Activated CD4-positive, alpha-beta T cell treated with anti-CD3 and anti-CD28 coated beads, Interleukin-2, Interleukin-4, amounts not matched to agents 100 ng/mL and 50 ng/mL, durations not matched to agents 16 hours and 8 hours (primary cell): Measurements from ENCODE around the gene ZNF496.

Experiments used
- DNase-seq: peaks from one replicate; pipeline ENCODE4 v3.0.0-alpha.2; 2020; ENCODE audit warnings: low spot score

Gene ZNF496

DNA sequence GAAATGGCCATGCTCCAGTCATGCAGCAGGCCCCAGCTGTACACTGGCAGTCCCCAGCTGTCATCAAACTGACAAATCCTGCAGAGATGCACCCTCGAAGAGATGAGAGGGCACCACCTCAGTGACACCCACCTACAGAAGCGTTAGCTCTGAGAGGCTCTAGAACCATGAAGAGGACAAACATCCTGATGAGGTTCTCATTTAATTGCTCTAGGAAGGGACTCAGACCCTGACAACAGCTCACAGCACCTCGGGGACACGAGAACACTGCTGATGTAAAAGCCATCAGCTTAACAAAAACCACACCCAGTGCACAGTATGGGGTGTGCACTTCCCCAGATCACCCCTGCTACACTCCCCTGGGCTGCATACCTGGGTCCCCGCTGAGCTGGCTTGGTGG, 3.4 kb downstream of the ZNF496 start:
- DNase-seq, result no peak

DNA sequence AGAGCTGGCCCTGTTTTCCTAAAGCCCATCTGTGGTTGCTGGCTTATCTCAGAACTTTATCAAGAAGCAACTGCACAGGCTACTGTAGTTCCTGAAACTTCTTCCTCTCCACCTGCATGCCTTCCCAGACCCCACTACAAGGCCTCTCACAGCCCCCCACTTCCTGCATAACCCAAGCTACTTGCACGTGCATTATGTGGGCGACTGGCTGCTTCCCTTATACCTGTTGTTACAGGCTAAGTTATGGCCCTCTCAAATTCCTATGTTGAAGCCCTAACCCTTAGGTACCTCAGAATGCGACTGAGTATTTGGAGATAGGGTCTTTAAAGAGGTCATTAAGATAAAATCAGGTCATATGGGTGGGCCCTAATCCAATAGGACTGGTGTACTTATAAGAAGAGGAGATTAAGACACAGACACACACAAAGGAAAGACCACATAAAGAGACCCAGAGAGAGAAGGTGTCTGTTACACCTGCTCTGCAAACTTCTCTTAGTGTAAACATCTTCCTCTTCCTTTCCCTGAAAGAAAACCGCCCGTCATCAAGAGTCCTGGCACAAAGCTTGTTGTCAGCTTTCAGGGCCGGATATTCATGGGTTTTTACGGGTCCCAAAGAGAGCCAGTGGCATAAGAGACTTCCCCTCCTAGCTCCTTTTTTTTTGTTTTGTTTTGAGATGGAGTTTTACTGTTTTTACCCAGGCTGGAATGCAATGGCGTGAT, 5.1 kb downstream of the ZNF496 start:
- no peak for DNase-seq

DNA sequence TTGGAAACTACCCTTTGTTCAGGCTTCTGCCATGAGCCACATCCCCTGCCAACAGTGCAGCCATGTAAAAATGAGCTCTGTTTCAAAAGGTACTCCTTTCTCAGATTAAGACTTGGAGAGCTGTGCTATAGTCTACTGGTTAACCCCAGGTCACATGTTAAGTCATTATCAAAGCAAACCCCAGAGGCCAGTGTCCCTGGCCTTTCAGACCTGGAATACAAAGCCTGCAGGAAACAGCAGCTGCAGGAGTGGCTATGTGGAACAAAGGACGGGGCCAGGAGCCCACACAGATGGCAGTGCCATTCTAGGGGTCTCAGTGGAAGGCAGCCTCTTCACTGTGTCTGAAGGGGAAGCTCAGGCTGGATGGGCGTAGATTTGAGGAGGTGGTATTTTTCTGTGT, 6.7 kb downstream of the ZNF496 start:
- no peak for DNase-seq

DNA sequence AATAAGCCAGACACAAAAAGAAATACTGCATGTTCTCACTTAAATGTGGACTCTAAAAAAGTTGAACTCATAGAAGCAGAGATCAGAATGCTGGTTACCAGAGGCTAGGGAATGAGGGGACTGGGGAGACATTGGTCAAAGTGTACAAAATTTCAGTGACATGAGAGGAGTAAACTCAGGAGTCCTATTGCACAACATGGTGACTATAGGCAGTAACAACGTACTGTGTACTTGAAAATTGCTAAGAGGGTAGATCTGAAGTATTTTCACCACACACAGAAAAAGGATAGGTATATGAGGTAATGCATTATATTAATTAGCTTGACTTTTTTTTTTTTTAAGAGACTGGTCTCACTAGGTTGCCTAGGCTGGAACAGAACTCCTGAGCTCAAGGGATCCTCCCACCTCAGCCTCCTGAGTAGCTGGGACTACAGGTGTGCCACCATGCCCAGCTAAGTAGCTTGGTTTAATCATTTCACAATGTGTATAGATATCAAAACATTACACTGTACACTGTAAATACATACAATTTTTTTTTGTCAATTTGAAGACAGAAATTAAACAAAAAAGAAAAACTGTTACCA, 7.4 kb downstream of the ZNF496 start:
- no peak for DNase-seq

DNA sequence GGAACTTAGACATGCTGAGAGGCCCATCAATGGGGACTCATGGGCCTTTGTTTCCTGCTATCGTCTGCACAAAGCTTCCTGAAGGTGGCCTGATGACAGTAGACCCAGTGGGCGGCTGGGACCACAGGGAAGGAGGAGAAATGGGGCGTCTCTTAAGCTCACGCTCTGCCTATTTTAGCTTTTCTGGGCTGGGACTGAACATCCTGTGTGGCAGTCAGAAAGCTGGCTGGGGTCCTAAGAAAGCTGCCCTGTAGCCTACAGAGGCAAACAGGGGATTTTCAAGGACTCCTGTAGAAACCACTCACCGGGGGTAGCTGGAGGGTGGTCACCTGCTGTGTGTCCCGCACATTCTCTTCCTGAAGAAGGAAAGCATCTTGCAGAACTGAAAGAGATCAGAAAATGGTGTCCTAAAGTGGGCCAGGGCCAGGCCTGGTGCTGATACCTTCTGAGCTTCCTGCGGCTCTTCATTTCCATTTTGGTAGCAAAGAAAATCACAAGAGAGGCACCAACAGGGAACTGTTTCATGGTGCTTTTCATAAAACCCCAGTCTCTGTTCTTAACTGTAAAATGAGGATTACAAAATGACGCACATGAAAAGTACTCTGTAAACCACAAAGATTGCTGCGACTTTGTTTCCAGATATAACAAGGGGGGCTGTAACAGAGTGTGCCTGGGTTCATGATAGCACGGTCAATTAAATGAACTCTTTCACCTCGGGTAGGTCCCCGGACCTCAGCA, 8.6 kb downstream of the ZNF496 start:
- no peak for DNase-seq

DNA sequence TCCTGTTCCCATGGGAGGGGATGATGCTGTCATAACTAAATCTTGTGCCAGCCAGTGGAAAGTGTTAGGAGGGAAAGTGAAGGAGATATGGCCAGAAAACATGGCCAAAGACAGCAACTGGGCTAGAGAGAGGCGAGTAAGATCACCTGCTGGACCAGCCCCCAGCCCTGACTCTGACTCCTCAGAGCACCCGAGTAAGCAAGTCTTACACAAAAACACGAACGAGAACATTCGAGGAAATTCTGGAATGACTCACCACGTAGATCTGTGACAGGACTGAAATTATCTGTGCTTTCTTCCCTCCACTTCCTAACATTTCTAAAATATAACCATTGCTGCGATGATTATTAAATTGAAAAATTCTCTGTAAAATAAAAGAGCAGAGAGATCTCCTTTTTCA, 9.2 kb downstream of the ZNF496 start:
- DNase-seq, result no peak

DNA sequence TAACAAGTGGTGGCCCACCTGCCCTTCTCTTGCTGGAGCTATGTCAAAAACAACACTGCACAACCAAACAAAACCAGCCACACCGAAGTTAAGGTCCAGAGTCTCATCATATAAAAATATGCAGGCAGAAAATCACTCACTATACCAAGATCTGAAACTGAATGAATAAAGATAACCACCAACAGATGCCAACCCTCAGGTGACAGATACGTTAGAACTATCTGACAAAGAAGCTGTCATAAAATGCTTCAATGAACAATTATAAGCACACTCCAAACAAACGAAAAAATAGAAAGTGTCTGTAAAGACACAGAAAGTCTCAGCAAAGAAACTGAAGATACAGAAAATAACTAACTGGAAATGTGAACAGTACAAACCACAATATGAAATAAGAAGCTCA, 14.0 kb downstream of the ZNF496 start:
- DNase-seq, result no peak

DNA sequence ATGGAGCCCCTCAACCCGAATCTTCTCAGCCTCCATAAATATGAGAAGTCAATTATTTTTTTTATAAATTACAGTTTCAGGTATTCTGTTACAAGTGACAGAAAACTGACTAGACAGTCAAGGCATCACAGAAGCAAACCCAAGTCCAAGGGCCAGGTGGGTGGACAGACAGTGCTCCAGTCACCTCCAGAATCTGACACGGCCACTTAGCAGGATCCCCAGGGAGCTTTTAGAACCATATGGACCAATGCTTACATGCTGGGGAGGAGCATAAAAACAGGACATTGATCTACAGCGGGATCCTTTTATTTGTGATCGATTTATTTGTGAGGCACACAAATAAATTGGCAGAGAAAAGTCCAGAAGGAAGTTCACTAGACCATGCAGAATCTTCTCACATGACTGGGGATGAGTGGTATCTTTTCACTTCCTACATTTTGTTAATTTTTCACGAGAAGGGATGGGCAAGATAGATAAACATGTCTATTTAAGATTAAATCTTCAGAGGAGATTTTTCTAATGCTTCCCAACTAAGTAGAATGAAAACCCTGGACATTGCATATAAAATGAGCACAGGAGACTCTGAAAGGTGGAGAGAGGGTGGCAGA, 15.0 kb downstream of the ZNF496 start:
- no peak for DNase-seq

DNA sequence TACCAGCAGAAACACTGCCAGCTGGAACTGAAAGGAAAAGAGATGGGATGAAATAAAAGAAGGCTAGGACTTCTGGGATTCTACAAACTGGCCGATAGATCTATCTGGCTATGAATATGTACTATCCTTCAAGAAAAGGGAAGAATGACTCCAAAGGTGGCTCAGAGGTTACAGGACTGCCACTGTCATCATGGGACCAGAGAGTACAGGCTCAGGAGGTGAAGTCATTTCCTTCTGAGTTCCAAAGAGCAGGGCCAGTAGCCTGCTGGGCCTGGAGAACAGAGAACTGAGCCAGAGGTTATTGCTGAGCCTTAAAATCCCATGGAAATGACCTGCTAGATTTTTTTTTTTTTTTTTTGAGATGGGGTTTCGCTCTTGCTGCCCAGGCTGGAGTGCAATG, 27.6 kb downstream of the ZNF496 start:
- DNase-seq, result no peak

DNA sequence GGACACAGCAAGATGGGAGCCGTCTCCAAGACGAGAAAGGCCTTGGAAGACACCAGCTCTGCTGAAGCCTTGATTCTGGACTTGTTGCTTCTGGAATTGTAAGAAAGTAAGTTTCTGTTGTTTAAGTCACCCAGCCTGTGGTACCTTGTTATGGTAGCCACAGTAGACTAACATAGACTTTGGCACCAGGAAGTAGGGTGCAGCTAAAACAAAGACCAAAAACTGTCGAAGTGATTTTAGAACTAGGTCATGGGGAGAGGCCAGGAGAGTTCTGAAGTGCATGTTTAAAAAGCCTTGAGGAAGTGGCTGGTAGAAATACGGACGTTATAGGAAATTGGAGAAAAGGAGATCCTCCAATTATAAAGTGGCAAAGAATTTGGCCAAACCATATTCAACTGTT, 28.5 kb downstream of the ZNF496 start:
- DNase-seq, result no peak

DNA sequence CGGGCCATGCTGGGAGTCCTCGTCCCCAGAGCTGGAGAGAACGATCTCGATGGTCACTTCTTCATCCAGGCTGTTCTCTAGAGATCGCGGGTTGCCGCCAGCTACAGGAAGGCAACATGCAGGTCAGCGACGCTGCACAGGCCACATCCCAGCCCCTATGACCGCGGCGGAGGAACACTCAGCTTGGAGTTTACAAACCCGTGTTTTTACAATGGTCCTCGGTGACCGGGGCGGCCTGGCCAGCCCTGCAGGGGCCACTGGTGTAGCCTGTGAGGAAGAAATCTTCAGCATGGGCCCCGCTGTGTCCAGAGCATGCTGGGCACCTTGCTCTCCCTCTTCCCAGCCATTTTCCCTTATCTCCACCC, 30.5 kb downstream of the ZNF496 start:
- no peak for DNase-seq

DNA sequence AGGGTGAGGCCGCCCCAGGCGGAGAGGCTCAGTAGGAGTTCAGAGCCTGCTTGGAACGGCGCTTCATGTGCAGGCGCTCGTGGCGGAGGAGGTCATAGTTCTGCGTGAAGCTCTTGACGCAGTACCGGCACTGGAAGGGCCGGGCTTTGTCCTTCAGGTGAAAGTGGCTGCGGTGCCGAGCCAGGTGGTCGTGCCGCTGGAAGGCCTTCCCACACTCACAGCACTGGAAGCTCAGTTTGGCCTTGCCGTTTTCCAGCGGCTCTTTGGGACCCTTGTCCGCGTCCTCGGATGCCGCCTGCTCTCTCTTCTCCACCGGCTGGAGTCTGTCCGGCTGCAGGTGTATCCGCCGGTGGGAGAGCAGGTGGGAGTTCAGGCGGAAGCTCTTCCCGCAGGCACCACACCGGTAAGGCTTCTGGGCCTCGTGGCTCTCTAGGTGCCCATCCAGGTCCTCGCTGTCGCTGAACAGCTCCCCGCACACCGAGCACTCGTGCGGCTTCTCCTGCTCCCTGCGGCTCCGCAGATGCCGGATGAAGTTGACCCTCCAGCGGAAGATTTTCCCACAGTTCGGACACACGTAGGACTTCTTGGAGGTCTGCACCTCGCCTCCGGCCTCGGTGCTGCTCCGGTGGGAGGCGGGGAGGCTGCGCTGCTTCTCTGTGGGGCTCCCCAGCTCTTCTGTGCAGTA, 31.0 kb downstream of the ZNF496 start:
- DNase-seq, result no peak

DNA sequence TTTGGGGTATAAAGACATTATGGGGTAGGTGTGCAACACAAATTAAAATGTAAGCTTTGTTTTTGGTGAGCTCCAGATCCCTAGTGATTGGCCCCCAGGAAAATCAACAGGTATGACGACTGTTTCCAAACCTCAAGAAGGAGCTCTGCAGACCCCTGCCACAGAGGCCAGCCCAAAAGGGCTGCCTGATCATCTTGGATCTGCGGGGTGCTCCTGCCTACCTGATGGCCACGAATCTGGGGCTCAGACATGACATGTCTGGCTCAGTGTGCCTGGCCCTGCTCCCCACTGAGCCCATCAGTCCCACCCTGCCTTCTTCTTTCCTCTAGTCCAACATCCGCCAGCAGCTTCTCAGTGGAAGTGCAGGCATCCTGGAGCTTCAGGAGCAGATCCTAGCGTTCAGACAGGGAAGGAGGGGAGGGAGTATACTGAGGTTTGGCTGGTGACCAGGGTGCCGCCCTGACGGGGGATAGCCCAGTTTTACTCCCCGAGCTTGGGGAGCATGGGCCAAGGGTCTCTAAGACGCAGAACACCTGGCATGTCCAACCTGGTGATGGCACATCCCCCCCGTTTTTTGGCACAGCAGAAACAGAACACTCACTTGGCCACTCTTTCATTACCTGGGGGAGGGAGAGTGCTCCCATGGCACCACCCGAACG, 31.8 kb downstream of the ZNF496 start:
- DNase-seq, result no peak

DNA sequence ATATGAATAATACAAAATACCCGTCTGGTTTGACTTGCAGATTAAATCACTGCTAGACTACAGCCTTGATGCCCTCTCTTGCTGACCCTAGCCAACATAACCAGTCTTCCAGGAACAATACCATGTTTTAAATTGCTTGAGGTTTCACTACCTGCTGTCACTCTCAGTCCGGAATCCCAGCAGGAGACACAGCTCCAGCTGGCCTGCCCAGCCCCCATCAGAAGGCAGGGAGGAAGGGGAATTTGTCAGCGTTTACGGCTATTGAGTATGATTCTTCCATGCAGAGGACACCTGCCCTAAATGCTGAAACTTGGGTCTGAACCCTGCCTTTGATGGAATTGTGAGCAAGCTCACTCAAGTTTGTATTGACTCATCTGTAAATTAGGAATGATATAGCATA, 33.0 kb downstream of the ZNF496 start:
- DNase-seq, result no peak

DNA sequence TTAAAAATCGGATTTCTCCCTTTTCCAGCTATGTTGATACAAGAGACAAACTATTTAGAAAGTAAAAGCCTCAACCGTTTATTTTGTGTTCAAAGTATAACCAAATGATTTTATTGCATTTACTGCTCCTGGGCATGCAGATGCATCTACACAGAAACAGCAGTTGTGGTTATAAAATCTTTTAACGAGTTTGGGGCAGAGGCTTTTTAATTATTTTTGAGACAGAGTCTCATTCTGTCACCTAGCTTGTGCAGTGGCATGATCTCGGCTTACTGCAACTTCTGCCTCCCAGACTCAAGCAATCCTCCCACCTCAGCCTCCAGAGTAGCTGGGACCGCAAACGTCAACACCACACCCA, 33.6 kb downstream of the ZNF496 start:
- DNase-seq, result no peak

DNA sequence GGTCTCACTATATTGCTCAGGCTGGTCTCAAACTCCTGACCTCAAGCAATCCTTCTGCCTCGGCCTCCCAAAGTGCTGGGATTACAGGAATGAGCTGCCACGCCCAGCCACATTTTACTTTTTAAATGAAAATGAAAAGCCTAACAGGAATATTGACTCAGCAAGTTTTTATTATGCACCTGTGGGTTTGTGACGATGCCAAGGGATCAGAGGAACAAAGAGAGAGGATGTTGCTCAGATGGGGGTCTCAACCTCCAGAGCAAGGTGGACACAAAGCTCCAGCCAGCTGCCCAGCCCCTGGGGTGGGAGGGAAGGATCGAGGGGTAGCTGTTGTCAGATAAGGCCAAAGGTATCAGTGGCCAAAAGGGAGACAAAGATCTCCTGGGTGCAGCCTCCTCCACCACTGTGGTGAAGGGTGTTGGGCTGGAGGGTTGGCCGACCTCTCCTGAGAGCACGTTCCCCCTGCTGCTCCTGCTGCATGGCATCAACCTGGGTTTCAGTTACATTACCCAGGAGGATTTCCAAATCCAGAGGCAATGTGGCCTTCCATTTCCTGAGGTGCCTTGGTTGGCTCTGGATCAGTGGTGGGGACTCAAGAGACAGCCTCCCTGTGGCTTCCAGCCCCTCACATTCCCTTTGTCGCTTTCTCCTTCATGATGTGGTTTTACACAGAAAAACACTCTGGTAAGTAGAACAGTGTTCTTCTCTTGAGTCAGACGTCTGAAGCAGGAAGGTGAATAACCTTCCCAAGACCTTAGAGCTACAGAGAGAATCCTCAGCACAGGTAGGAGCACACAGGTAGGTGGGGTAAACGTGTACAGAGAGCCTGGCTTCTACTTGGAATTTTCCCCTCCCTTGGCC, 34.2 kb downstream of the ZNF496 start:
- DNase-seq, result no peak

DNA sequence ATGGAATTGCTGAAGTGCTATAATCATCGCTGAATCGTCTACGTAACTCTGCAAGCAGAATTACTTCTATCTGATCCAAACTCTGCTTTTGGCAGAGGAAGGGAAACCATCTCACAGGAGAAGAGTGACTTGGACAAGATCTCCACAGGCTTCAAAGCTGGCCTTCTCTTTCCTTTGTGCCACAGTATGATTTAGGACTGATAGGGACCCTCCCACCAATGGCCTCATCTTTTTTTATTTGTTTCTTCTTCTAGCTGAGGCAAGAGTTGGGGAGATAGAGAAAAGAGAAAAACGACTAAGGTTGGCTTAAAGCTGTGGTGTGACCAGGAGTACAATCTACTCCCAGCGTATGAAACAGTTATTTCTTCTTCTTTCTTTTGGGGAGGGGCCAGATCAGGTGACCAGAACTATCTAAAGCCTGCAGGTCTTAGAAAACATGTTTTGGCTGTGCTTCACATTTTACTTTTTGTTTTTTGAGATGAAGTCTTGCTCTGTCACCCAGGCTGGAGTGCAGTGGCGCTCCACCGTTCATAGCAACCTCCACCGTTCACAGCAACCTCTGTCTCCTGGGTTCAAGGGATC, 35.0 kb downstream of the ZNF496 start:
- DNase-seq, result no peak

DNA sequence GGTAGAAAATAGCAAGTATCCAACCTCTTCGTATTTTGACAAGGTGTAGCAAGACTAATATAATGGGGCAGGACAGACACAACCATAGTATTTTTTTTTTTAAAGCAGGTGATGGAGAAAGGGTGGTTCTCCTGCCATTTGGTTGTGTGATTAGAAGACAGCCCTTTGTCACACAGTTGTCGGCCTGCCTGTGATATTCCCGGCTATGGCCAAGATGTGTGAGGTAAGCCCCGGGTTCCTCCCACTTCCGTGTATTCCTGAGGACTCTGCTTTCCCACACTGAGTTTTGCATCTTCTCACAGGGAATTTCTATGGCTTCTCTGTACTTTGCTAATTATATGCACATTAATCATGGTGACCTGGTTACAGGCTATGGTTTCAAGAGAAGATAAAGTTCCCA, 35.9 kb downstream of the ZNF496 start:
- DNase-seq, result no peak

DNA sequence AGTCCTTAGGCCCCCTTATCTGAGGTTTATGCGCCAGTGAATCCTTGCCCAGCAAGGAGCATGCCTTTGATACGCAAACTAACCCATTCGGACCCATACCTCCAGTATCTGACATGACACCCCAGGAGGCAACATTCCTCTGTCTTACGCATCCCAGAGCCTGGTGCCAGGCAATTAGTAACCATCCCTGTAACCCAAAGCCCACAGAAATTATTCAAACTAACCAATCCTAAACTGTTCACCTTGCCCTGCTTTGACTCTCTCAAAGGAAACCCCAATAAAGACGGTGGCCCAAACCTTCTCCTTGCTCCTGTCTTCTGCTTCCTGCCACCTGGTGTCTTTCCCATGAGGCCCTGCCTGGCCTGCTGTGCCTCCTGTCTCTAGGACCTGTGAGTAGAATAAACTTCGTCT, 36.4 kb downstream of the ZNF496 start:
- no peak for DNase-seq

DNA sequence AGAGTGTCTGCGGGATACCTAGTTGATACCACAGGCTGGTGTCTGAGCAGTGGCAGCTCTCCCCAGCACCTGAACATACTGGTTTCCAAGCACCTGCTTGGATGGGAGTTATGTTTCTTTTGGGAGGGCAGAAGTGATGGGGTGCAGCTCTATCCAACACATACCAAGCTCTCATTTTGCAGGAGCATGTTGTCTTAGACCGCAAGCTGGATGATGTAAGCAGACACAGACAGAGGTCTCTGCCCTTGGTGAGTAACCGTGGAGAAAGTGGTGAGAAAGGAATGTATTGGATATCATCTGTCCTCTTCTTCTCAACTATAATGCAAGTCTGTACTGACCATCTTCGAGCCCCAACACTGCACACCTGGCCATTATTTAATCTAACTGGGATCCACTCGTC, 37.4 kb downstream of the ZNF496 start:
- DNase-seq, result no peak

DNA sequence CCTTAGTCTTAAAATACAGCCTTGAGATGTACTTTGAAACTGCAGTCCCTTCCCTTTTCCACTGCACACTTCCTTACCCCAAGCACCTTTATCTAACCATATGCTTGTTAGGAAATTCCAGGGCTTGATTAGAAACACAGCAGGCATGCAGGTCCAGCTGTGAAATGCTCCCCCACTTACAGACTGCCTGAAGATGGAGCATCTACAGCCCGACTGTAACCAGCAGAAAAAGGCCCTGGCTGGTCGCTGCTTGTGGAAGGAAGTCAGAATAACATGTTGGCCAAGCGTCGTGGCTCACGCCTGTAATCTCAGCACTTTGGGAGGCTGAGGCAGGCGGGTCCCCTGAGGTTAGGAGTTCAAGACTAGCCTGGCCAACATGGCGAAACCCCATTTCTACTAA, 38.6 kb downstream of the ZNF496 start:
- no peak for DNase-seq
